Measurements from ENCODE around the gene GDAP1L1.
A peak's percentile ranks its signal among the peaks of the same experiment; 100 is the strongest.

The GDAP1L1 gene

DNA sequence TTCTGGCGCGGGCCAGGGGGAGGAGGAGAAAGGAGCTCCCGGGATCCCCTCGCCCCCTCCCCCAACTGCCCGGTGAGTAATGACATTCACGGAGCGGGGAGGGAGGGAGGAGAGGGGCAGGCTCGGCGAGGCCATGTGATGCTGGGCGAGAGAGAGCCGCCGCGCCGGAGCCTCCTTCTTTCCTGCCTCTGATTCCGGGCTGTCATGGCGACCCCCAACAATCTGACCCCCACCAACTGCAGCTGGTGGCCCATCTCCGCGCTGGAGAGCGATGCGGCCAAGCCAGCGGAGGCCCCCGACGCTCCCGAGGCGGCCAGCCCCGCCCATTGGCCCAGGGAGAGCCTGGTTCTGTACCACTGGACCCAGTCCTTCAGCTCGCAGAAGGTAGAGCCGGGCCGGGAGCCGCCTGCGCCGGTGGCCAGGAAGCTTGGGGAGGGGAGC is at the start of gene GDAP1L1:
GDAP1L1 (plus strand) TSS at position 178 of the 441 bp plus-strand sequence; CDS start at position 205, 27 bp downstream.
- DNase-seq (ENCODE audit: extremely low spot score, insufficient read length, low read depth), result no peak
- no peak for FAIRE-seq

DNA sequence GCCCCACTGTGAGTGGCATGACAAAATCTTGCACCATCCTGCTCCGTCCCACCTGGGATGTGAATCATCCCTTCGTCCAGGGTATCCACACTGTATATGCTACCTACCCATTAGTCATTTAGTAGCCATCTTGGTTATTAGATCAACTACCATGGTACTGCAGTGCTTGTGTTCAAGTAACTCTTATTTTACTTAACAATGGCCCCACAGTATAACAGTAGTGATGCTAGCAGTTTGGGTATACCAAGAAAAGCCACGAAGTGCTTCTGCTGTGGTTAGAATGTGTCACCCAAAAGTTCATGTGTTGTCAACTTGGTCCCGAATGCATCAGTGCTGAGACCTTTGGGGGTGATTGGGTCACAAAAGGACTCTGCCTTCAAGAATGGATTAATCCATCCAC is 48.2 kb upstream of the GDAP1L1 start:
- FAIRE-seq, result no peak
- no peak for DNase-seq (ENCODE audit: extremely low spot score, insufficient read length, low read depth)

- DNase-seq (ENCODE audit: extremely low spot score, insufficient read length, low read depth), result no peak
- FAIRE-seq, result no peak
These were observed 47.2 kb upstream of the GDAP1L1 start for GRCh38 chr20:44199877-44200276.

DNA sequence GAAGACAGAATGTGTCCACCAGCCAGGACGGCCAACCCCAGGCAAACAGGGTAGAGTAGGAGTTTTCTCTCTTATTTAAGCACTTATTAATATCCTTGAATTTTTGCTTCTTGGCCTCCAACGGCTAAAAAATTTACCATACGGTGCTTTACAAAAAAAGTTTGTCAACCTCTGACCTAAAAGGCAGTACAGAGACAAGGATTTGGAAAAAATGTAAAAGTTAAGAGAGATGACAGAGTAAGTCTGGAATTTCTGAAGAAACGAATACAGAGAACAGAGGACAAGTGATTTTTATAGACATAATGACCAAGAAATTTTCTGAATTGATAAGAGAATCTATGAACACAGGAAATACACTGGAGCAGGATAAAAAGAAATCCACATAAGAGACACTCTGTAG is 46.7 kb upstream of the GDAP1L1 start:
- FAIRE-seq, result no peak
- no peak for DNase-seq (ENCODE audit: extremely low spot score, insufficient read length, low read depth)

DNA sequence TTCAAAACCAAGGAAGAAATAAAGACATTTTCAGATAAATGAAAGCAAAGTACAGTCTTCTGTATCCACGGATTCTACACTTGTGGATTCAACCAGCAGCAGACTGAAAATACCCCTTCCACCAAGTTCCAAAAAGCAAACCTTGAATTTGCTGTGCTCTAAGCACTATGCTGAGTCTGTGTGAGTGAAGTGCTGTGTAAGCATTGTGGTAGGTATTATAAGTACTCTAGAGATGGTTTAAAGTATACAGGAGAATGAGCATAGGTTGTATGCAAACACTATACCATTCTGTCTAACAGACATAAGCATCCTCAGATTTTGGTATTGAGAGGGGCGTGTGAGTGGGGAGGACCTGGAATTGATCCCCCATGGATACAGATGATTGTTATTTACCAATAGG is 46.1 kb upstream of the GDAP1L1 start:
- FAIRE-seq, result no peak

DNA sequence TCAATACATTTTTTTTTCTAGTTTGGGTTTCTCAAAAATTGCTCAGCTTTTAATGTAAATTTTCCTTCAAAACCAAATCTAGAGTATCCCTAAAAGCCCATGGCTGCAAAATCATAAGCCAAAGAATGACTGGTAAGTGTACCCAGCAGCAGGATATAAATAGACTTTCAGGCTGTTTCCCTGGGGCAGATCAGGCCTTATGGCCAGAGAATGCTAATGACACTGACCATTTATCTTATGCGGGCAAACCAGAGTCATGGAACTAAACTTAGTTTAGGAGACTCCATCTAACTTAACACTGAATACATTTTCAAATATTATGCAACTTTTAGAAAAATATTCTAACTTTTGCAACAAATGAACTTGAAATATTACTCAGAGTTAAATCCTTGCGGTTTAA is 43.9 kb upstream of the GDAP1L1 start:
- FAIRE-seq (no peak), DNase-seq (ENCODE audit: extremely low spot score, insufficient read length, low read depth) (no peak)

More for the DNA sequence above, 46.1 kb upstream of the GDAP1L1 start:
- no peak for DNase-seq (ENCODE audit: extremely low spot score, insufficient read length, low read depth)

DNA sequence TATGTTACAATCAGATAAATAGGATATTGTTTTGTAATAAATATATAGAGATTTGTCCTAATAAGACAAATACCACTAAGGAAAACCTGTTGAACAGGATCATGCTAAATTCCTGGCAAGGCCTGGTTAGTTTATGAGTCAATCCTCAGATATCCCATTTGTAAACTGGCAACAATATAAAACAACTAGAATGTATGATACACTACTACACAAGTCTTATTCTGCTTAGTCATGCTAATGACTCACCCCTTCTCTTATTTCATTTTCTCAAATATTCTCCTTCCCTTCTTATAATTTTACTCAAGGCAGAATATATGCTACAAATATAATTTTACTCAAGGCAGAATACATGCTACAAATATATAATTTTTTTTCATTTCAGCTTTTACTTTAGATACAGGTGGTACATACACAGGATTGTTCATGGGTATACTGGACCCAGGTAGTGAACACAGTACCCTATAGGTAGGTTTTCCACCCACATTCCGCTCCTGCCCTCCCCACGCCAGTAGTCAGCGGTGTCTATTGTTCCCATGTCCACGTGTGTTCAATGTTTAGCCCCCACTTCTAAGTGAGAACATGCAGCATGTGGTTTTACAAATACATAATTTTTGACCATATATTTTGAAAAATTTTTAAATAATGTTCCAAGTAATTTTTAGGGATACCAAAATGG is 42.8 kb upstream of the GDAP1L1 start:
- FAIRE-seq (no peak), DNase-seq (ENCODE audit: extremely low spot score, insufficient read length, low read depth) (no peak)

DNA sequence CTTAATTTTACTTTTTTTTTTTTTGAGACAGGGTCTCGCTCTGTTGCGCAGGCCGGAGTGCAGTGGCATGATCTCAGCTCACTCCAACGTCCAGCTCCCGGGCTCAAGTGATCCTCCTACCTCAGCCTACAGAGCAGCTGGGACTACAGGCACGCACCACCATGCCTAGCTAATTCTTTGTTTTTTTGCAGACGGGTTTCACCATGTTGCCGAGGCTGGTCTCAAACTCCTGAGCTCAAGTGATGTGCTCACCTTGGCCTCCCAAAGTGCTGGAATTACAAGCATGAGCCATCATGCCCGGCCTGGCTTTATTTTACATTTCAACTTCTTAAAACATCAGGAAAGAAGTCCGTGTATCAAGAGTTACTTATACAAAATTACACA is 42.3 kb upstream of the GDAP1L1 start:
- FAIRE-seq, result no peak
- DNase-seq (ENCODE audit: extremely low spot score, insufficient read length, low read depth), result no peak

DNA sequence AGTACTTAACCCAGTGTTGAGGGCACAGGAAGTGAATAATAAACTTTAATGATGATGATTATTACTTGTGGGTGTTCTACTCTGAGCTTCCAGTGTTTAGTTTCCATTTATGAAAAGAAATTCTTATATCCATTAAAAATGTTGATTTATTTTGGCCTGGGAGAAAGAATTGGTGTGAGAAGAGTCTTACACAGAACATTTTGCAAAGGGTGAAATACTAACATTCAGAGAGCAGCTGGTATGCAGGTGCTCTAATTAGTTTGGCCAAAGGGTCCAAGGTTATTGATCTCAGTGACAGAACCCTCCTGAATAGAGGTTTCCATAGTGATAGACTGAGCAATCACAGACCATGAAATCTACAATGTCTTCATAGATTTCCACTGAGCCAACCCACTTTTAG is 41.0 kb upstream of the GDAP1L1 start:
- no peak for FAIRE-seq
- no peak for DNase-seq (ENCODE audit: extremely low spot score, insufficient read length, low read depth)

DNA sequence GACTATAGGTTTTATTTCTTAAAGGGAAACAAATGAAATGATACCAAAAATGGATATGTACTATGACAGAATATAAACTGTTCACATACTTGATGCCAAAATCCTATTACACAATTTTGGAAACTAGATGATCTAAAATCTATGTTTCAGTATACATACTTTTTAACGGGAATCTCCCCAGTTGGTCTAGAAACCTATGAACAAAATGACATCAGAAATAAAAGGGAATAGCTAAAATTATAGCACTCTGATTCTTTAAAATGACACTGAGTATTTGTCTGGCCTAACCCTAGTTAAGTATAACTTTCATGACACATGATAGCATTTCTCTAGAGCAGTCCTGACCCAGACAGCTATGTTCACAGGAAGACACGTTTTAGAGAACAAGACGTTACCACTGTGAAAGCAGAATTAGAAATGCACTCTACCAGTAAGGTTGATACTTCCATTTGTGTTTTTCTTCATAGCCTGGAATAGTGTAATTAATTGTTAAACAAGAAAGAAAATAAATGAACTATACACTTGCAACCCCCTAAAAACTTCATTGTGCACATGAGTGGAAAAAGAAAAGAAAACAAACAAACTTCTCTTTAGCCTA is 39.9 kb upstream of the GDAP1L1 start:
- FAIRE-seq (no peak), DNase-seq (ENCODE audit: extremely low spot score, insufficient read length, low read depth) (no peak)

- DNase-seq (ENCODE audit: extremely low spot score, insufficient read length, low read depth) (no peak), FAIRE-seq (no peak)
These were observed 38.9 kb upstream of the GDAP1L1 start for GRCh38 chr20:44208165-44208564.

DNA sequence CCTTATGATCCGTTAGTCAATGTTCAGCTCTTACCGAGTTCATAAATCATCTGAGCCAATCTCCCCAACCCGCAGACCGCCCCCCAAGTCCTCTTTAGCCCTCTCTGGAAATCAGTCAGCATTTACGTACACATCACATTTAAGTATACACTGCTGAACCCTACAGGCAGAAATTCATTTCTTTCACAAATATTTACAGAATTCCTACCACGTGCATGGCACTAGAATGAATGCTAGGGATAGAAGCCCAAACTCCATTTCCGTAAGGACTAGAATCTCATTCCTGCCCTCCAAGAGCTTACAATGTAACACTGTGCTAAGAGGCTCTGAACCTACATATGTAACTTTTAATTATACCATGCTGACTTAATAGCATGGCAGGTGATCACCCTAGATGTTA is 38.3 kb upstream of the GDAP1L1 start:
- DNase-seq (ENCODE audit: extremely low spot score, insufficient read length, low read depth) (no peak), FAIRE-seq (peak; percentile 24)

GRCh38 chr20:44209686-44210405 is 37.3 kb upstream of the GDAP1L1 start:
- FAIRE-seq (no peak), DNase-seq (ENCODE audit: extremely low spot score, insufficient read length, low read depth) (no peak)

DNA sequence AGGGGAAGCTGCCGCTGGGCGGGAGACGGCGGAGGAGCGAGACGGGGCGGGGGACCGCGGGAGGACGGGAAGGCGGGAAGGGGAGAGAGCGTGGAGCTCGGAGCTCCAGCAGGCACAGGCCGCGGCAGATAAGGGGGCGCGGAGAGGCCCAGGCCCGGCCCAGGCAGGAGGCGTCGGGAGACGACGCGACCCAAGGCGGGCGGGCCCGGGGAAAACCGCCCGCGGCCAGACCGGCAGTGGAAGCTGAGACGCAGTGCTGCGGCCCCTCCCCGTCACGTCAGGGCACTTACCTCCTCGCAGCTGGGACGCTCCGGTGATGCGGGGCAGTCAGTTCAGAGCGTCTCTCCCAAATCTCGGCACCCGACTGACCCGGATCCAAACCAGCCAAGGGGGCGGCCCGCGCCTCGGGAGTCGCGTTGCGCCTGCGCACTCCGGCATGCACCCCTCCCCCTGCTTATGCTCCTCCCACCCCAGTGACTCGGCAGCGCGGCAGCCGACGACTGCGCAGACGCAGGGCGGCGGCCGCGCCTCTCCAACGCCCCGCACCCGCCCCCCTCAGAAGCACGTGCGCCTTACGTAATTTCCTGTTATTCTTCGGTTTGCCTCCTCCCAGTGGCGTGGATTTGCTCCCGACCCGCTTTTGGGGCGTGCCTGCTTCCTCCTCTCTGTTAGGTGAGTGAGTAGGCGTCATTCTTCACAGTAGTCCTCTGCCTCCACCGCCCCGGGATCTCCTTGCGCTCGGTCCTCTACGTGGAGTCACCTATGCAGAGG is 36.5 kb upstream of the GDAP1L1 start, which contains the start of gene OSER1:
OSER1 (minus strand) TSS at position 366 of the 771 bp plus-strand sequence. CDS start 3,814 bp downstream, outside the sequence.
- peak; percentile 97 for DNase-seq (ENCODE audit: extremely low spot score, insufficient read length, low read depth)
- peak; percentile 96 for FAIRE-seq

DNA sequence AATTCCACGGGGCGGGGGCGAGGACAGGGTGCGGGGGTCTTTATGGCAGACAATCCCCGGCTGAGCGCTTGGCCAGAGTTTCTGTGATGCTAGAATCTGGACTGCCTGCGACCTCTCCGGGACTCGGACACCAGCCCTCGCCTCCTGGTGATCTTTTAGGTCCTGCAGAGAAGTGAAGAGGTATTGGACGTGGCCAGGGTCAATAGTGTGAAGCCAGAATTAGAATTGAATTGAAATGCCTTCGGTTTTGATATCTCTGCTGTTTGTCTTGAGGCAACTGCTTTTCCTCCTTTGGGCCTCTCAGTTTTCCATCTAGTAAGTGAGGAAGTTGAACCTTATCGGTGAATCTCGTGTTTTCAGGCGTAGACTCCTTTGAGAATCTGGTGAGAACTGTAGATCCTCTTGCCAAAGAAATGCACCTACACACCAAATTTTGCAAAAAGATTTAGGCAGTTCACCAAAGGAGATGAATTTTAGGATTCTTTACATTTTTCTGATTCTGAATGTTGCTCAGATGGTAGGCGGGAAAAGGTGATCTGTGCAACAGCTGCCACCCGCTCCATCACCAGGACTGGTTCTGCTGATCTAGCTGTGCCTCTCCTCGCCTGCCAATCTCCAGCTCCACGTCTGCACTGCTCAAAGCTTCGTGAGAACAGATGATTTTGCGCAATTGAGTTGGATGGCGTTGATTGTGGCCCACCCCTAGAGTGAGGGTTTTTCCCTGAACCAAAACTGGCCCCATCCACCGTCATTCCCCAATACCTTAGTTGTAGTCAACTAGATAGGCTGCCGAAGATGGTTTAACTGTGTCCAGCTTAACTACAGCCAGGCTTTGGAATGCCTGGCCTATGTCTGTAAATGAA is 35.7 kb upstream of the GDAP1L1 start:
- no peak for DNase-seq (ENCODE audit: extremely low spot score, insufficient read length, low read depth)
- no peak for FAIRE-seq

GRCh38 chr20:44212792-44213191 is 34.3 kb upstream of the GDAP1L1 start:
- DNase-seq (ENCODE audit: extremely low spot score, insufficient read length, low read depth) (no peak), FAIRE-seq (no peak)

GRCh38 chr20:44215125-44215524 is 32.0 kb upstream of the GDAP1L1 start:
- peak; percentile 61 for FAIRE-seq
- no peak for DNase-seq (ENCODE audit: extremely low spot score, insufficient read length, low read depth)

- no peak for DNase-seq (ENCODE audit: extremely low spot score, insufficient read length, low read depth)
- peak; percentile 35 for FAIRE-seq
These were observed 29.6 kb upstream of the GDAP1L1 start for GRCh38 chr20:44217342-44218092.

DNA sequence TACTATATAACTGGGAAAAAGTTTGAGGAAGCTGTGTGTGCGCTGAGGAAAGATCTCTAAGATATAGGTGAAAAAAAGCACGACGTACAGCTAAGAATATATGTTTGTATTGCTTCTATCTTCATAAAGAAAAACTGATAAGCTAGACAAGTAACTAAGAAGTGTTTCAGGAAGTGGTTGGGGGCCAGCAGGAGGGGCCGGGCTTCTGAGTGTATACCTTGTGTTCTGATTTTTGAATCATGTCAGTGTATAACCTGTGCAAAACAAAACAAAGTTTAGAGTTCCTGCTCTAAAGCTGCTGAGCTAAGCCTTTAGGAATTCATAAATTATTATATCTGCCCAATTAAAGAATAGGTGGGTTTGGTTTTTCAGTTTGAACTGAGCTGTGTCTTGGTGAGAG is 28.7 kb upstream of the GDAP1L1 start:
- FAIRE-seq, result no peak

More for the DNA sequence above, 28.7 kb upstream of the GDAP1L1 start:
- no peak for DNase-seq (ENCODE audit: extremely low spot score, insufficient read length, low read depth)

Data from GM18507 (cell line).